ENCODE data around the gene CALM1. TPM values are rescaled to one million over a fixed set of nuclear protein-coding genes. Genes with fewer than 3 reads are reported as not detected.
A peak's percentile ranks its signal among the peaks of the same experiment; 100 is the strongest.

Gene CALM1
- total and polyA plus RNA-seq, 10 of the 15 experiments (the other 5 are each of a cell fraction or from before 2014, with no cell fraction given): 110 to 729 (median 261) TPM

GRCh38 chr14:90368946-90369721, 27.7 kb upstream of the CALM1 start:
- H3K36me3 ChIP-seq (ENCODE audit: control insufficient read depth in 2 of 2, insufficient read depth in 2 of 2, low read length in 1 of 2): no peaks in the 10 kb centered on the region
- 0% methylated on average over 1 of the region's 1 CpG for WGBS (ENCODE audit: insufficient coverage, insufficient replicate concordance, low lambda C conversion rate, missing lambda C conversion rate)
- intact Hi-C loops (cut with micrococcal nuclease; ENCODE audit: unreplicated experiment) (no loop called here), in situ Hi-C loops (cut with MboI) (no loop called here)
- no peaks in the 10 kb centered on the region for H3K9me3 ChIP-seq (replicated peaks; ENCODE audit: control insufficient read depth, insufficient read depth, low read length)
- DNase-seq (ENCODE audit: low read depth, low spot score) (no peak), ATAC-seq (no peak), FAIRE-seq (no peak)
- H3K4me3 ChIP-seq: no peak overlapping the region
- ChIA-PET CTCF (interaction anchor here (0.8 to 1.8 kb wide), 2 partner anchors 9 to 329 kb away, joined by 3 to 6 read pairs; no protein-coding TSS in a partner anchor), RAD21 (ENCODE audit: unreplicated experiment) (no interaction called here), SMC1A (ENCODE audit: uncharacterized antibody, unreplicated experiment) (interaction anchor here (1.1 kb wide), 1 partner anchor 31 kb away, joined by 4 read pairs; no protein-coding TSS in a partner anchor), POLR2A (interaction anchor here (0.5 kb wide), 1 partner anchor 93 kb away, joined by 6 read pairs; no protein-coding TSS in a partner anchor)
- TF ChIP-seq RAD21 (IDR thresholded peaks at IDR 0.05; ENCODE audit: insufficient read depth, low read depth, low read length) (peak; percentile 18; the same call in 1 of the 2 replicates), SMC3 (IDR thresholded peaks at IDR 0.05; ENCODE audit: borderline replicate concordance, low read length) (peak; percentile 9; the same call in 1 of the 2 replicates), YBX1 (IDR thresholded peaks at IDR 0.05) (no peak)
- H3K9ac ChIP-seq (ENCODE audit: control insufficient read depth, insufficient read depth, low read length): no peak overlapping the region
- no peak overlapping the region for H3K4me2 ChIP-seq (ENCODE audit: control insufficient read depth, insufficient read depth)
- H3K27me3 ChIP-seq (replicated peaks in 1 of 2; ENCODE audit: control insufficient read depth in 2 of 2, insufficient read depth in 2 of 2, low read length in 1 of 2): no peaks in the 10 kb centered on the region; a peak in 1 of 4 replicates
- H2AFZ ChIP-seq (ENCODE audit: control insufficient read depth, low read depth, low read length): no peak overlapping the region
- no TSS peak for BruUV-seq (replicated peaks)
- no peaks in the 10 kb centered on the region for H3K79me2 ChIP-seq (ENCODE audit: control insufficient read depth, insufficient read depth, low read length)
- no peaks in the 10 kb centered on the region for H4K20me1 ChIP-seq (ENCODE audit: control insufficient read depth, insufficient read depth)
- H3K27ac ChIP-seq (ENCODE audit: control insufficient read depth, insufficient read depth): no peak overlapping the region
- no peaks in the 10 kb centered on the region for H3K4me1 ChIP-seq (ENCODE audit: control insufficient read depth, insufficient read depth, low read length)

GRCh38 chr14:90373887-90374286, 22.9 kb upstream of the CALM1 start:
- in situ Hi-C loops (cut with MboI) (no loop called here), intact Hi-C loops (cut with micrococcal nuclease; ENCODE audit: unreplicated experiment) (no loop called here)
- H3K79me2 ChIP-seq (ENCODE audit: control insufficient read depth, insufficient read depth, low read length): no peaks in the 10 kb centered on the region
- ATAC-seq: no peak
- no peak overlapping the region for H3K4me3 ChIP-seq
- no peak overlapping the region for H3K9ac ChIP-seq (ENCODE audit: control insufficient read depth, insufficient read depth, low read length)
- DNase-seq (ENCODE audit: low read depth, low spot score): no peak
- H3K9me3 ChIP-seq (replicated peaks; ENCODE audit: control insufficient read depth, insufficient read depth, low read length): no peaks in the 10 kb centered on the region
- no peak overlapping the region for H3K27ac ChIP-seq (ENCODE audit: control insufficient read depth, insufficient read depth)
- no peak overlapping the region for H3K4me2 ChIP-seq (ENCODE audit: control insufficient read depth, insufficient read depth)
- RAD21 ChIA-PET (ENCODE audit: unreplicated experiment): interaction anchor here (0.6 to 0.7 kb wide), 2 partner anchors 145 to 298 kb away, joined by 3 read pairs; no protein-coding TSS in a partner anchor
- SMC1A ChIA-PET (ENCODE audit: uncharacterized antibody, unreplicated experiment): interaction anchor here (1.4 kb wide), 1 partner anchor 15 kb away, joined by 3 read pairs; no protein-coding TSS in a partner anchor
- POLR2A ChIA-PET: interaction anchor here (0.6 kb wide), 1 partner anchor 93 kb away, joined by 4 read pairs; no protein-coding TSS in a partner anchor
- no peaks in the 10 kb centered on the region for H3K27me3 ChIP-seq (replicated peaks in 1 of 2; ENCODE audit: control insufficient read depth in 2 of 2, insufficient read depth in 2 of 2, low read length in 1 of 2)
- no TSS peak for BruUV-seq (replicated peaks)
- no peaks in the 10 kb centered on the region for H4K20me1 ChIP-seq (ENCODE audit: control insufficient read depth, insufficient read depth)
- WGBS (ENCODE audit: insufficient coverage, insufficient replicate concordance, low lambda C conversion rate, missing lambda C conversion rate): 80% methylated on average over 6 of the region's 6 CpGs
- H3K4me1 ChIP-seq (ENCODE audit: control insufficient read depth, insufficient read depth, low read length): no peaks in the 10 kb centered on the region
- FAIRE-seq: no peak
- H3K36me3 ChIP-seq (ENCODE audit: control insufficient read depth in 2 of 2, insufficient read depth in 2 of 2, low read length in 1 of 2): no peaks in the 10 kb centered on the region
- CTCF ChIA-PET: interaction anchor here (0.7 kb wide), 1 partner anchor 17 kb away, joined by 3 read pairs; no protein-coding TSS in a partner anchor
- H2AFZ ChIP-seq (ENCODE audit: control insufficient read depth, low read depth, low read length): no peak overlapping the region
- TF ChIP-seq IRF4 (IDR thresholded peaks at IDR 0.05; ENCODE audit: low read depth, low read length) (no peak), WRNIP1 (IDR thresholded peaks at IDR 0.05; ENCODE audit: borderline replicate concordance, low read depth, low read length) (no peak), HDGF (IDR thresholded peaks at IDR 0.05) (no peak), RAD51 (IDR thresholded peaks at IDR 0.05) (no peak), TCF3 (IDR thresholded peaks at IDR 0.05; ENCODE audit: borderline replicate concordance, insufficient read depth, low read depth, low read length) (no peak), SIX5 (IDR thresholded peaks at IDR 0.05; ENCODE audit: low read depth, low read length, severe bottlenecking) (no peak), YY1 (IDR thresholded peaks at IDR 0.05; ENCODE audit: low read depth, low read length) (no peak), HCFC1 (IDR thresholded peaks at IDR 0.05; ENCODE audit: low read length) (no peak), JUNB (IDR thresholded peaks at IDR 0.05) (no peak), SRF (IDR thresholded peaks at IDR 0.05; ENCODE audit: low read depth in 2 of 2, low read length in 2 of 2) (no peak), ASH2L (IDR thresholded peaks at IDR 0.05; ENCODE audit: borderline replicate concordance, low read depth) (no peak), BCLAF1 (IDR thresholded peaks at IDR 0.05) (no peak), RBBP5 (conservative IDR thresholded peaks at IDR 0.05) (no peak)

Measured in GM12878 (cell line).